Suprapubic skin (tissue), 4 donors: ENCODE measurements around the gene CA5B. TPM values are rescaled to one million over a fixed set of nuclear protein-coding genes. Genes with fewer than 3 reads are reported as not detected.
"Not testable (repeated sequence)": the region's sequence is repeated elsewhere in the genome, so short reads cannot be mapped to it uniquely, and the experiment has no call there.

Source experiments
- DNase-seq, 2 donors: peaks; one replicate each; pipeline ENCODE4 v3.0.0-alpha.2; 2019; ENCODE audit warnings: low spot score in 2 of 2
- H3K27ac ChIP-seq: fragments of 200-600 bp; sonication (generic); one replicate; pipeline ENCODE4 v1.5.1; 2019
- H3K27me3 ChIP-seq: fragments of 200-600 bp; sonication (generic); one replicate; pipeline ENCODE4 v1.5.1; 2019
- H3K36me3 ChIP-seq: fragments of 200-600 bp; sonication (generic); one replicate; pipeline ENCODE4 v1.5.1; 2019
- H3K4me1 ChIP-seq: fragments of 200-600 bp; sonication (generic); one replicate; pipeline ENCODE4 v1.5.1; 2019
- H3K4me3 ChIP-seq: fragments of 200-600 bp; sonication (generic); one replicate; pipeline ENCODE4 v1.5.1; 2019; ENCODE audit warnings: mild to moderate bottlenecking
- H3K9me3 ChIP-seq: fragments of 200-600 bp; sonication (generic); one replicate; pipeline ENCODE4 v1.5.1; 2019
- CTCF ChIP-seq, 2 donors: fragments of 200-600 bp in 1 of 2; fragments of 450-650 bp in 1 of 2; sonication (generic) in 1 of 2; IDR thresholded peaks; one replicate each; pipeline ENCODE4 v1.5.1; 2016 to 2019; ENCODE audit warnings: antibody characterized with exemption in 2 of 2, mild to moderate bottlenecking in 1 of 2, moderate library complexity in 1 of 2
- EP300 ChIP-seq: sonication (generic); formaldehyde crosslinking; IDR thresholded peaks from one replicate; pipeline ENCODE4 v1.6.1; 2017; ENCODE audit warnings: antibody characterized with exemption
- POLR2A ChIP-seq, 2 donors: fragments of 450-650 bp; IDR thresholded peaks; one replicate each; pipeline ENCODE4 v1.6.1; 2017; ENCODE audit warnings: antibody characterized with exemption in 2 of 2, mild to moderate bottlenecking in 2 of 2, moderate library complexity in 2 of 2
- POLR2AphosphoS5 ChIP-seq, 3 donors: sonication (generic); formaldehyde crosslinking; IDR thresholded peaks; one replicate each; pipeline ENCODE4 v1.6.1; 2017; ENCODE audit warnings: antibody characterized with exemption in 3 of 3
- WGBS: methylation state at CpG from one replicate; pipeline ENCODE4 v1.1.5; 2018; 5-methylcytosine and 5-hydroxymethylcytosine counted together
- total RNA-seq, 4 donors: library from RNA; depleted of rRNA; stranded (reverse); fragments of >200 nt; gene quantifications; one replicate each; pipeline ENCODE4 v1.1.0, GENCODE V29; 2016

Gene CA5B
- total RNA-seq, result 10 to 100 TPM in 1 of 4 donors, 1 to 10 TPM in 3; 6.8 to 32.3 (median 7.9) TPM

GRCh38 chrX:15737959-15738902 is at the start of gene CA5B:
CA5B (plus strand) TSS chrX:15738270; CDS start chrX:15750024, 11,754 bp downstream.
- Histone ChIP-seq H3K4me3 (peak within 1 kb of the TSS; percentile 55), H3K4me1 (peaks cover 14% of the 10 kb centered on the region), H3K27me3 (no peaks in the 10 kb centered on the region), H3K27ac (no peak within 1 kb of the TSS), H3K9me3 (no peaks in the 10 kb centered on the region), H3K36me3 (no peaks in the 10 kb centered on the region)
- TF ChIP-seq POLR2AphosphoS5 (IDR thresholded peaks at IDR 0.05) (no peak), EP300 (no peak), POLR2A (IDR thresholded peaks at IDR 0.05) (no peak), CTCF (IDR thresholded peaks at IDR 0.05) (no peak)
- WGBS, result 14% methylated on average over 30 of the region's 55 CpGs
- DNase-seq, result peak; percentile 94 to 97

GRCh38 chrX:15694941-15695451 is 43.1 kb upstream of the CA5B start:
- TF ChIP-seq CTCF (IDR thresholded peaks at IDR 0.05), result no peak
- no peaks in the 10 kb centered on the region for H3K4me1 ChIP-seq
- H3K4me3 ChIP-seq, result no peak overlapping the region
- peaks cover 10% of the 10 kb centered on the region for H3K36me3 ChIP-seq
- DNase-seq, result no peak
- no peaks in the 10 kb centered on the region for H3K27me3 ChIP-seq
- H3K9me3 ChIP-seq, result no peaks in the 10 kb centered on the region
- no peak overlapping the region for H3K27ac ChIP-seq
- 82% methylated on average over 6 of the region's 6 CpGs for WGBS

GRCh38 chrX:15696516-15696915 is 41.6 kb upstream of the CA5B start:
- Histone ChIP-seq H3K36me3 (peaks cover 6% of the 10 kb centered on the region), H3K27me3 (no peaks in the 10 kb centered on the region), H3K9me3 (no peaks in the 10 kb centered on the region), H3K4me1 (no peaks in the 10 kb centered on the region), H3K27ac (no peak overlapping the region), H3K4me3 (no peak overlapping the region)
- TF ChIP-seq EP300, result no peak
- TF ChIP-seq POLR2A (IDR thresholded peaks at IDR 0.05), result no peak
- TF ChIP-seq POLR2AphosphoS5 (IDR thresholded peaks at IDR 0.05), result no peak
- TF ChIP-seq CTCF (IDR thresholded peaks at IDR 0.05), result no peak
- no peak for DNase-seq
- 97% methylated on average over 3 of the region's 3 CpGs for WGBS

GRCh38 chrX:15702488-15703371 is 35.3 kb upstream of the CA5B start:
- TF ChIP-seq CTCF (IDR thresholded peaks at IDR 0.05) (no peak), POLR2A (IDR thresholded peaks at IDR 0.05) (no peak), EP300 (no peak), POLR2AphosphoS5 (IDR thresholded peaks at IDR 0.05) (no peak)
- Histone ChIP-seq H3K27me3 (no peaks in the 10 kb centered on the region), H3K4me3 (no peak overlapping the region), H3K27ac (no peak overlapping the region), H3K9me3 (no peaks in the 10 kb centered on the region), H3K36me3 (peaks cover 8% of the 10 kb centered on the region), H3K4me1 (no peaks in the 10 kb centered on the region)
- no peak for DNase-seq
- WGBS, result 99% methylated on average over 30 of the region's 40 CpGs

- H3K4me3 ChIP-seq, DNase-seq, H3K36me3 ChIP-seq, H3K9me3 ChIP-seq, H3K27me3 ChIP-seq, H3K4me1 ChIP-seq, H3K27ac ChIP-seq: not testable (repeated sequence)
- no CpG with 5 or more reads among the region's 5 CpGs for WGBS
Observed at GRCh38 chrX:15703809-15704208, 34.3 kb upstream of the CA5B start.

- H3K4me3 ChIP-seq, H3K4me1 ChIP-seq, DNase-seq, H3K27me3 ChIP-seq, H3K9me3 ChIP-seq, H3K27ac ChIP-seq, H3K36me3 ChIP-seq: not testable (repeated sequence)
- 97% methylated on average over 6 of the region's 8 CpGs for WGBS
Observed at GRCh38 chrX:15704273-15704672, 33.8 kb upstream of the CA5B start.
